Adrenal gland (tissue), 12 donors: ENCODE measurements around the gene SAMD5. TPM values are rescaled to one million over a fixed set of nuclear protein-coding genes. Genes with fewer than 3 reads are reported as not detected.

Experiments used
- DNase-seq, 7 donors: peaks; one replicate each; pipeline ENCODE4 v3.0.0-alpha.2; 2019 to 2020
- H3K27ac ChIP-seq, 5 donors: fragments of 200-600 bp; sonication (generic) in 4 of 5; 1 replicate in 3 of 5; 2 replicates in 2 of 5; pipeline versions ENCODE4 v1.5.1 to v1.8.0; 2016 to 2020; ENCODE audit warnings: mild to moderate bottlenecking in 1 of 5
- H3K27me3 ChIP-seq: fragments of 200-600 bp; 2 replicates; pipeline ENCODE4 v1.8.0; 2021
- H3K36me3 ChIP-seq, 2 donors: fragments of 200-600 bp; replicated peaks in 1 of 2; 1 replicate in 1 of 2; 2 replicates in 1 of 2; pipeline versions ENCODE4 v1.5.1 to v1.8.0; 2018 to 2022
- H3K4me1 ChIP-seq, 2 donors: fragments of 200-600 bp; replicated peaks in 1 of 2; 1 replicate in 1 of 2; 2 replicates in 1 of 2; pipeline versions ENCODE4 v1.5.1 to v1.8.0; 2018 to 2021
- H3K4me3 ChIP-seq, 4 donors: fragments of 200-600 bp; sonication (generic) in 3 of 4; one replicate each; pipeline ENCODE4 v1.5.1; 2016 to 2018
- H3K9me3 ChIP-seq, 3 donors: fragments of 200-600 bp; sonication (generic) in 1 of 3; replicated peaks in 1 of 3; 1 replicate in 2 of 3; 2 replicates in 1 of 3; pipeline versions ENCODE4 v1.5.1 to v1.8.0; 2016 to 2021
- CTCF ChIP-seq, 6 experiments: fragments of 450-650 bp in 4 of 6; fragments of 200-600 bp in 2 of 6; sonication (generic) in 1 of 6; IDR thresholded peaks; 1 replicate in 5 of 6; 2 replicates in 1 of 6; pipeline versions ENCODE4 v1.5.1 to v1.8.0; 2016 to 2021; ENCODE audit warnings: antibody characterized with exemption in 6 of 6, mild to moderate bottlenecking in 2 of 6, moderate library complexity in 1 of 6
- POLR2A ChIP-seq, 2 donors: fragments of 450-650 bp; IDR thresholded peaks; one replicate each; pipeline ENCODE4 v1.6.1; 2017; ENCODE audit warnings: antibody characterized with exemption in 2 of 2, mild to moderate bottlenecking in 2 of 2, moderate library complexity in 1 of 2
- WGBS, 4 donors: extraction: QIAGEN DNeasy Blood & Tissue Kit in 2 of 4; methylation state at CpG; one replicate each; pipeline versions ENCODE4 v1.1.5 to v1.1.7; 2013 to 2017; 5-methylcytosine and 5-hydroxymethylcytosine counted together
- intact Hi-C, 2 donors: fragments of 100-400 bp; cut with DNase I; formaldehyde crosslinking; loops; one replicate each; pipeline versions ENCODE4 v1.14.1 to v1.15.0; 2022 to 2023
- polyA plus RNA-seq, 3 donors: library from polyadenylated mRNA; stranded (reverse); fragments of 200-250 nt in 2 of 3; fragments of 350-450 nt in 1 of 3; fragmentation: Illumina TruSeq in 1 of 3; extraction: RNeasy Lipid Tissue Mini Kit (QIAGEN cat#74804) in 1 of 3; gene quantifications; one replicate each; pipeline ENCODE4 v1.2.3, GENCODE V29; 2013 to 2014
- total RNA-seq, 9 donors: library from RNA; depleted of rRNA in 4 of 9; stranded (reverse); fragments of >200 nt in 4 of 9; fragments of 120-200 nt in 1 of 9; fragmentation: NEBNext Ultra II Directional in 1 of 9; extraction: Animal tissue kit (Norgen Biotek cat#: 25700) in 1 of 9; gene quantifications; one replicate each; pipeline versions ENCODE4 v1.1.0 to v1.2.4, GENCODE V29; 2013 to 2023
- donor health status: healthy with polysubstance abuse.
- donor health status: Bipolar disorder and iron deficiency.
- donor health status: DM: yes; HTN: yes; CAD: no.
- donor health status: DM: no; HTN: no; CAD: no.
- donor health status: DM: no; HTN: no; CAD: no.
- donor health status: DM: yes; HTN: yes; CAD: no.

SAMD5 gene
- total and polyA plus RNA-seq, 12 donors, result 0.12 to 5.8 (median 0.75) TPM

- intact Hi-C loops, result no loop called here
- TF ChIP-seq POLR2A (IDR thresholded peaks at IDR 0.05) (no peak), CTCF (IDR thresholded peaks at IDR 0.05) (no peak)
- no peak for DNase-seq
- Histone ChIP-seq H3K9me3 (no peaks in the 10 kb centered on the region), H3K27ac (no peak overlapping the region), H3K27me3 (no peaks in the 10 kb centered on the region), H3K4me1 (no peaks in the 10 kb centered on the region), H3K36me3 (no peaks in the 10 kb centered on the region), H3K4me3 (no peak overlapping the region)
- 42 to 77% (median 72%) methylated on average over 1 of the region's 1 CpG for WGBS, 4 donors
Observed at GRCh38 chr6:147564556-147564955, 56.1 kb downstream of the SAMD5 start.

GRCh38 chr6:147566244-147566898 lies 57.9 kb downstream of the SAMD5 start:
- WGBS, 4 donors, result 48 to 64% (median 51%) methylated on average over 3 of the region's 3 CpGs
- Histone ChIP-seq H3K9me3 (no peaks in the 10 kb centered on the region), H3K36me3 (no peaks in the 10 kb centered on the region), H3K4me1 (no peaks in the 10 kb centered on the region), H3K4me3 (no peak overlapping the region), H3K27ac (no peak overlapping the region), H3K27me3 (no peaks in the 10 kb centered on the region)
- DNase-seq, result no peak
- intact Hi-C loops, result no loop called here
- TF ChIP-seq POLR2A (IDR thresholded peaks at IDR 0.05) (no peak), CTCF (IDR thresholded peaks at IDR 0.05) (no peak)

GRCh38 chr6:147567141-147567805 lies 58.8 kb downstream of the SAMD5 start:
- no peak overlapping the region for H3K27ac ChIP-seq
- WGBS, 4 donors, result 57 to 63% (median 59%) methylated on average over 3 of the region's 3 CpGs
- no peaks in the 10 kb centered on the region for H3K27me3 ChIP-seq
- no peaks in the 10 kb centered on the region for H3K36me3 ChIP-seq
- intact Hi-C loops, result no loop called here
- H3K9me3 ChIP-seq, result no peaks in the 10 kb centered on the region
- no peak overlapping the region for H3K4me3 ChIP-seq
- no peaks in the 10 kb centered on the region for H3K4me1 ChIP-seq
- DNase-seq, result no peak
- no peak for TF ChIP-seq CTCF (IDR thresholded peaks at IDR 0.05)
- TF ChIP-seq POLR2A (IDR thresholded peaks at IDR 0.05), result no peak

- no peaks in the 10 kb centered on the region for H3K36me3 ChIP-seq
- DNase-seq, result no peak
- no peaks in the 10 kb centered on the region for H3K9me3 ChIP-seq
- TF ChIP-seq CTCF (IDR thresholded peaks at IDR 0.05) (no peak), POLR2A (IDR thresholded peaks at IDR 0.05) (no peak)
- H3K27ac ChIP-seq, result no peak overlapping the region
- intact Hi-C loops, result no loop called here
- H3K4me3 ChIP-seq, result no peak overlapping the region
- WGBS, 4 donors, result 87 to 93% (median 91%) methylated on average over 7 of the region's 7 CpGs
- no peaks in the 10 kb centered on the region for H3K4me1 ChIP-seq
- H3K27me3 ChIP-seq, result no peaks in the 10 kb centered on the region
Observed at GRCh38 chr6:147569788-147570187, 61.3 kb downstream of the SAMD5 start.
